SK-N-SH treated with all-trans-retinoic acid at 6 μM for 48 hours (cell line): ENCODE data around the gene PTPRD.

ENCODE experiments used
- ARNTL ChIP-seq: fragments of 450-650 bp; formaldehyde crosslinking; IDR thresholded peaks from 2 replicates; pipeline ENCODE4 v1.5.0; 2020; ENCODE audit warnings: low read depth, mild to moderate bottlenecking, moderate library complexity, borderline replicate concordance
- CSRNP3 ChIP-seq: fragments of 250-450 bp; sonication (Bioruptor Pico); IDR thresholded peaks from 2 replicates; pipeline ENCODE4 v1.5.1; 2021; ENCODE audit warnings: mild to moderate bottlenecking, moderate library complexity
- ESRRG ChIP-seq: fragments of 250-450 bp; sonication (Bioruptor Pico); IDR thresholded peaks from 2 replicates; pipeline ENCODE4 v1.6.1; 2021; ENCODE audit warnings: mild to moderate bottlenecking
- ISL1 ChIP-seq: fragments of 250-450 bp; sonication (Bioruptor Pico); IDR thresholded peaks from 2 replicates; pipeline ENCODE4 v2.1.2; 2022; ENCODE audit warnings: mild to moderate bottlenecking, moderate library complexity
- OSR1 ChIP-seq: fragments of 250-450 bp; sonication (Bioruptor Pico); IDR thresholded peaks from 2 replicates; pipeline ENCODE4 v1.8.0; 2022; ENCODE audit warnings: moderate library complexity, mild to moderate bottlenecking, inconsistent platforms
- ZFP3 ChIP-seq: fragments of 250-450 bp; sonication (Bioruptor Pico); IDR thresholded peaks from 2 replicates; pipeline ENCODE4 v1.5.0; 2020; ENCODE audit warnings: mild to moderate bottlenecking, moderate library complexity
- TF ChIP-seq, protein P1 (sequence below): fragments of 250-450 bp; sonication (Bioruptor Pico); IDR thresholded peaks from 2 replicates; pipeline ENCODE4 v1.8.0; 2020; ENCODE audit warnings: mild to moderate bottlenecking, moderate library complexity, borderline replicate concordance

DNA sequence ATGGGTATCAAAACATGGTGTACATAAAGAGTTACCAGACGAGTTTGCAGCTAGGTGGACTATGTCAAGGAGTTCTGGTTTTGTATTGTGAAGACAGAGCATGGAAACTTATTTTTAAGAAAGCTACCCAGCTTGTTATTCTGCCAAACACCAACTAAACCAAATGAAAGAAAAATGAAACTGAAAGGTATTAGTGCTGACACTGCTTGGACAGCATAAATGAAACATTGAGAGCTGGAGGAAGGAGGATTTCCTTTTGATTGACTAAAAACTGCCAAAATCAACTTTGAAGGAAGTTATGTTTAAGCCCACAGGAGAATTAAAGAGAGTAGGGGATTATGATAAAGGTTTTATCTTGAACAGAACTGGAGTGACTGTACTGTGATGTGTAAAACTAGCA lies 766.2 kb downstream of the PTPRD start:
- TF ChIP-seq CSRNP3 (CRISPR knock-in tag): no peak
- no peak for TF ChIP-seq OSR1 (CRISPR knock-in tag)
- no peak for TF ChIP-seq ISL1 (CRISPR knock-in tag)
- TF ChIP-seq ZFP3 (CRISPR knock-in tag): no peak
- TF ChIP-seq ESRRG (CRISPR knock-in tag): no peak
- TF ChIP-seq, protein P1, sequence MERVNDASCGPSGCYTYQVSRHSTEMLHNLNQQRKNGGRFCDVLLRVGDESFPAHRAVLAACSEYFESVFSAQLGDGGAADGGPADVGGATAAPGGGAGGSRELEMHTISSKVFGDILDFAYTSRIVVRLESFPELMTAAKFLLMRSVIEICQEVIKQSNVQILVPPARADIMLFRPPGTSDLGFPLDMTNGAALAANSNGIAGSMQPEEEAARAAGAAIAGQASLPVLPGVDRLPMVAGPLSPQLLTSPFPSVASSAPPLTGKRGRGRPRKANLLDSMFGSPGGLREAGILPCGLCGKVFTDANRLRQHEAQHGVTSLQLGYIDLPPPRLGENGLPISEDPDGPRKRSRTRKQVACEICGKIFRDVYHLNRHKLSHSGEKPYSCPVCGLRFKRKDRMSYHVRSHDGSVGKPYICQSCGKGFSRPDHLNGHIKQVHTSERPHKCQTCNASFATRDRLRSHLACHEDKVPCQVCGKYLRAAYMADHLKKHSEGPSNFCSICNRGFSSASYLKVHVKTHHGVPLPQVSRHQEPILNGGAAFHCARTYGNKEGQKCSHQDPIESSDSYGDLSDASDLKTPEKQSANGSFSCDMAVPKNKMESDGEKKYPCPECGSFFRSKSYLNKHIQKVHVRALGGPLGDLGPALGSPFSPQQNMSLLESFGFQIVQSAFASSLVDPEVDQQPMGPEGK (CRISPR knock-in tag): no peak
- TF ChIP-seq ARNTL (CRISPR knock-in tag): no peak
